ENCODE measurements around the gene MRPS17. TPM values are rescaled to one million over a fixed set of nuclear protein-coding genes. Genes with fewer than 3 reads are reported as not detected.

Gene MRPS17
- total and polyA plus RNA-seq, 11 donors: 14.8 to 28.1 (median 19.0) TPM

GRCh38 chr7:55965100-55965470, 13.4 kb downstream of the MRPS17 start:
- no peaks in the 10 kb centered on the region for H3K27me3 ChIP-seq
- peak overlapping the region; percentile 45 to 84 (median 69) for H3K4me3 ChIP-seq
- WGBS, 4 donors: 1 to 2% (median 2%) methylated on average over 13 to 14 of the region's 14 CpGs
- peak overlapping the region; percentile 81 to 99 (median 96) for H3K27ac ChIP-seq
- DNase-seq (no peak), ATAC-seq (no peak)
- TF ChIP-seq POLR2A (IDR thresholded peaks at IDR 0.05) (peak in 1 of 2 donors; percentile 2), CTCF (IDR thresholded peaks at IDR 0.05) (peak in 1 of 12 donors; percentile 7)
- H3K4me1 ChIP-seq: peaks cover 0 to 52% (median 17%) of the 10 kb centered on the region in 12 donors
- H3K9me3 ChIP-seq: no peaks in the 10 kb centered on the region
- intact Hi-C loops (cut with DNase I): loop anchor here in 6 of 10 donors (2.0 to 10.0 kb wide), 7 partner anchors 80 to 600 kb away; partner anchors contain the start of genes VOPP1 (in 2 of the 6), ZNF713 (in 2 of the 6), CCT6A (in 1 of the 6) and LANCL2 (in 1 of the 6)
- peaks cover 0 to 12% (median 3%) of the 10 kb centered on the region in 9 donors for H3K36me3 ChIP-seq

- peaks cover 0 to 12% (median 3%) of the 10 kb centered on the region in 9 donors for H3K36me3 ChIP-seq
- DNase-seq (peak in 4 of 5 donors; percentile 54 to 77 (median 61)), ATAC-seq (peak; percentile 47 to 69 (median 53))
- no peaks in the 10 kb centered on the region for H3K9me3 ChIP-seq
- H3K27ac ChIP-seq: peak overlapping the region; percentile 81 to 99 (median 96)
- 54 to 72% (median 58%) methylated on average over 13 of the region's 13 CpGs for WGBS, 4 donors
- H3K4me1 ChIP-seq: peaks cover 0 to 59% (median 18%) of the 10 kb centered on the region in 12 donors
- intact Hi-C loops (cut with DNase I): loop anchor here in 6 of 10 donors (2.0 to 10.0 kb wide), 7 partner anchors 81 to 601 kb away; partner anchors contain the start of genes VOPP1 (in 2 of the 6), ZNF713 (in 2 of the 6), CCT6A (in 1 of the 6) and LANCL2 (in 1 of the 6)
- H3K4me3 ChIP-seq: peak overlapping the region in 11 of 12 donors; percentile 53 to 84 (median 69)
- H3K27me3 ChIP-seq: no peaks in the 10 kb centered on the region
- no peak for TF ChIP-seq POLR2A (IDR thresholded peaks at IDR 0.05)
- TF ChIP-seq CTCF (IDR thresholded peaks at IDR 0.05): no peak
Observed at GRCh38 chr7:55965805-55966421, 14.2 kb downstream of the MRPS17 start.

- H3K36me3 ChIP-seq: peaks cover 0 to 12% (median 3%) of the 10 kb centered on the region in 9 donors
- intact Hi-C loops (cut with DNase I): loop anchor here in 6 of 10 donors (5.0 to 10.0 kb wide), 6 partner anchors 82 to 602 kb away; partner anchors contain the start of genes VOPP1 (in 2 of the 6), ZNF713 (in 2 of the 6), LANCL2 (in 1 of the 6) and PHKG1 (in 1 of the 6)
- H3K27ac ChIP-seq: peak overlapping the region; percentile 13 to 99 (median 94)
- TF ChIP-seq POLR2A (IDR thresholded peaks at IDR 0.05) (no peak), CTCF (IDR thresholded peaks at IDR 0.05) (no peak)
- H3K9me3 ChIP-seq: no peaks in the 10 kb centered on the region
- 50 to 66% (median 59%) methylated on average over 6 of the region's 6 CpGs for WGBS, 4 donors
- DNase-seq (no peak), ATAC-seq (no peak)
- H3K4me3 ChIP-seq: peak overlapping the region in 7 of 12 donors; percentile 13 to 84 (median 69)
- peaks cover 0 to 67% (median 19%) of the 10 kb centered on the region in 12 donors for H3K4me1 ChIP-seq
- no peaks in the 10 kb centered on the region for H3K27me3 ChIP-seq
Observed at GRCh38 chr7:55966851-55967250, 15.2 kb downstream of the MRPS17 start.

GRCh38 chr7:55969391-55969790, 17.7 kb downstream of the MRPS17 start:
- 70 to 79% (median 73%) methylated on average over 11 of the region's 11 CpGs for WGBS, 4 donors
- H3K36me3 ChIP-seq: peaks cover 0 to 12% (median 3%) of the 10 kb centered on the region in 9 donors
- DNase-seq (no peak), ATAC-seq (no peak)
- peaks cover 0 to 68% (median 20%) of the 10 kb centered on the region in 12 donors for H3K4me1 ChIP-seq
- no peaks in the 10 kb centered on the region for H3K27me3 ChIP-seq
- no peak overlapping the region for H3K4me3 ChIP-seq
- no peak for TF ChIP-seq CTCF (IDR thresholded peaks at IDR 0.05)
- TF ChIP-seq POLR2A (IDR thresholded peaks at IDR 0.05): no peak
- no peaks in the 10 kb centered on the region for H3K9me3 ChIP-seq
- peak overlapping the region in 8 of 12 donors; percentile 21 to 86 (median 26) for H3K27ac ChIP-seq
- intact Hi-C loops (cut with DNase I): loop anchor here in 6 of 10 donors (5.0 to 10.0 kb wide), 6 partner anchors 85 to 605 kb away; partner anchors contain the start of genes VOPP1 (in 2 of the 6), ZNF713 (in 2 of the 6), LANCL2 (in 1 of the 6) and PHKG1 (in 1 of the 6)

Measured in heart left ventricle (tissue), 16 donors.